Fibroblast of lung (primary cell): ENCODE results near the gene F10. TPM values are rescaled to one million over a fixed set of nuclear protein-coding genes. Genes with fewer than 3 reads are reported as not detected.
"Not testable (repeated sequence)": the region's sequence is repeated elsewhere in the genome, so short reads cannot be mapped to it uniquely, and the experiment has no call there.

Source experiments
- DNase-seq, 2 donors: peaks; one replicate each; pipeline versions ENCODE4 v3.0.0 to v3.0.0-alpha.2; 2010; ENCODE audit warnings: low read depth in 2 of 2
- H2AFZ ChIP-seq: 2 replicates; pipeline ENCODE4 v1.5.1; 2012; ENCODE audit warnings: low read length, control low read depth, inconsistent platforms
- H3K27ac ChIP-seq: 2 replicates; pipeline ENCODE4 v1.5.1; 2011; ENCODE audit warnings: low read length, control low read depth; ENCODE audit not compliant: insufficient read depth
- H3K27me3 ChIP-seq: 2 replicates; pipeline ENCODE4 v1.5.1; 2011; ENCODE audit warnings: mild to moderate bottlenecking, low read length; ENCODE audit not compliant: control insufficient read depth, insufficient read depth
- H3K36me3 ChIP-seq: 2 replicates; pipeline ENCODE4 v1.5.1; 2011; ENCODE audit warnings: low read length; ENCODE audit not compliant: control insufficient read depth, insufficient read depth
- H3K4me1 ChIP-seq: 2 replicates; pipeline ENCODE4 v1.5.1; 2011; ENCODE audit warnings: low read length; ENCODE audit not compliant: control insufficient read depth, insufficient read depth; ENCODE audit errors: extremely low read depth
- H3K4me2 ChIP-seq: 2 replicates; pipeline ENCODE4 v1.5.1; 2011; ENCODE audit warnings: low read length, control low read depth; ENCODE audit not compliant: insufficient read depth; ENCODE audit errors: extremely low read depth
- H3K4me3 ChIP-seq, 4 experiments: fragments of 200-600 bp in 1 of 4; sonication (generic) in 1 of 4; replicated peaks in 1 of 4; 2 replicates each; pipeline ENCODE4 v1.5.1; 2011 to 2016; ENCODE audit warnings: low read length in 4 of 4, low read depth in 3 of 4, mild to moderate bottlenecking in 3 of 4, control low read depth in 2 of 4, inconsistent platforms in 1 of 4, mixed read lengths in 1 of 4; ENCODE audit not compliant: insufficient read depth in 1 of 4; ENCODE audit errors: control extremely low read depth in 1 of 4
- H3K79me2 ChIP-seq: 2 replicates; pipeline ENCODE4 v1.5.1; 2012; ENCODE audit warnings: mild to moderate bottlenecking, low read length, inconsistent platforms; ENCODE audit not compliant: control insufficient read depth, insufficient read depth
- H3K9ac ChIP-seq: 2 replicates; pipeline ENCODE4 v1.5.1; 2011; ENCODE audit warnings: mild to moderate bottlenecking, low read length, control low read depth; ENCODE audit not compliant: insufficient read depth
- H3K9me3 ChIP-seq: 2 replicates; pipeline ENCODE4 v1.5.1; 2012; ENCODE audit warnings: low read depth, low read length; ENCODE audit not compliant: control insufficient read depth, insufficient read depth
- H4K20me1 ChIP-seq: 2 replicates; pipeline ENCODE4 v1.5.1; 2011; ENCODE audit warnings: low read length; ENCODE audit not compliant: control insufficient read depth, insufficient read depth; ENCODE audit errors: extremely low read depth
- CTCF ChIP-seq, 2 donors: IDR thresholded peaks in 1 of 2; conservative IDR thresholded peaks in 1 of 2; 1 replicate in 1 of 2; 2 replicates in 1 of 2; pipeline ENCODE4 v1.5.1; 2011 to 2012; ENCODE audit warnings: low read length in 2 of 2, control low read depth in 1 of 2, inconsistent platforms in 1 of 2, low read depth in 1 of 2, mild to moderate bottlenecking in 1 of 2
- EZH2 ChIP-seq: IDR thresholded peaks from 2 replicates; pipeline ENCODE4 v1.5.1; 2012; ENCODE audit warnings: low read length, control low read depth, mild to moderate bottlenecking; ENCODE audit errors: missing control alignments
- polyA plus RNA-seq, 2 donors: library from polyadenylated mRNA; depleted of rRNA in 1 of 2; stranded (reverse) in 1 of 2; unstranded in 1 of 2; fragments of >200 nt; gene quantifications; 2 replicates each; pipeline ENCODE4 v1.2.1, GENCODE V29; 2011 to 2012; ENCODE audit warnings: missing spikeins in 1 of 2
- total RNA-seq: library from RNA; depleted of rRNA; stranded (reverse); fragments of >200 nt; gene quantifications from 2 replicates; pipeline ENCODE4 v1.2.1, GENCODE V29; 2014

F10 gene
- total and polyA plus RNA-seq, 2 donors (not counting 1 experiment from before 2014, with no cell fraction given) = 39.9 to 41.5 TPM

GRCh38 chr13:113159701-113160100, 37.1 kb downstream of the F10 start:
- Histone ChIP-seq H4K20me1 (no peaks in the 10 kb centered on the region), H3K79me2 (no peaks in the 10 kb centered on the region), H2AFZ (no peak overlapping the region), H3K4me2 (no peak overlapping the region), H3K27me3 (no peaks in the 10 kb centered on the region), H3K9me3 (no peaks in the 10 kb centered on the region), H3K36me3 (no peaks in the 10 kb centered on the region), H3K9ac (no peak overlapping the region), H3K4me1 (peaks cover 2% of the 10 kb centered on the region), H3K27ac (no peak overlapping the region), H3K4me3 (no peak overlapping the region)
- DNase-seq = no peak
- TF ChIP-seq EZH2 (no peak), CTCF (conservative IDR thresholded peaks at IDR 0.05 in 1 of 2, IDR thresholded peaks at IDR 0.05 in 1 of 2; ENCODE audit: low read depth in 1 of 2, low read length in 2 of 2) (no peak)

- Histone ChIP-seq H3K36me3 (no peaks in the 10 kb centered on the region), H3K4me2 (no peak overlapping the region)
Measured at GRCh38 chr13:113160983-113161382, 38.4 kb downstream of the F10 start.

GRCh38 chr13:113161433-113161832, 38.8 kb downstream of the F10 start:
- Histone ChIP-seq H2AFZ (no peak overlapping the region), H3K79me2 (no peaks in the 10 kb centered on the region), H3K9me3 (no peaks in the 10 kb centered on the region), H3K4me1 (peaks cover 2% of the 10 kb centered on the region), H3K27me3 (no peaks in the 10 kb centered on the region), H3K27ac (no peak overlapping the region), H3K4me3 (no peak overlapping the region), H4K20me1 (no peaks in the 10 kb centered on the region), H3K36me3 (no peaks in the 10 kb centered on the region), H3K4me2 (no peak overlapping the region), H3K9ac (no peak overlapping the region)
- DNase-seq = no peak
- TF ChIP-seq CTCF (conservative IDR thresholded peaks at IDR 0.05 in 1 of 2, IDR thresholded peaks at IDR 0.05 in 1 of 2; ENCODE audit: low read depth in 1 of 2, low read length in 2 of 2) = no peak
- no peak for TF ChIP-seq EZH2

More at GRCh38 chr13:113160983-113161382, 38.4 kb downstream of the F10 start:
- no peak overlapping the region for H3K9ac ChIP-seq
- no peaks in the 10 kb centered on the region for H4K20me1 ChIP-seq
- H3K4me3 ChIP-seq = no peak overlapping the region
- H3K79me2 ChIP-seq = no peaks in the 10 kb centered on the region
- no peak overlapping the region for H2AFZ ChIP-seq
- DNase-seq = no peak
- no peaks in the 10 kb centered on the region for H3K9me3 ChIP-seq
- H3K27me3 ChIP-seq = no peaks in the 10 kb centered on the region
- no peak overlapping the region for H3K27ac ChIP-seq
- no peak for TF ChIP-seq EZH2
- peaks cover 2% of the 10 kb centered on the region for H3K4me1 ChIP-seq

GRCh38 chr13:113161975-113162374, 39.4 kb downstream of the F10 start:
- H2AFZ ChIP-seq, H3K4me3 ChIP-seq, H3K79me2 ChIP-seq, H3K4me1 ChIP-seq, H3K9ac ChIP-seq, H3K36me3 ChIP-seq, H3K27me3 ChIP-seq, H3K4me2 ChIP-seq, H3K9me3 ChIP-seq, H3K27ac ChIP-seq, H4K20me1 ChIP-seq, DNase-seq: not testable (repeated sequence)
